IPS-20b (cell line): ENCODE measurements around the gene C6orf132.

Experiments
- H3K27ac ChIP-seq: one replicate; pipeline ENCODE4 v1.5.1; 2013; ENCODE audit warnings: low read length
- H3K27me3 ChIP-seq: 2 replicates; pipeline ENCODE4 v1.6.1; 2013; ENCODE audit warnings: mild to moderate bottlenecking, low read length, inconsistent platforms; ENCODE audit not compliant: insufficient read depth
- H3K36me3 ChIP-seq: 2 replicates; pipeline ENCODE4 v1.6.1; 2013; ENCODE audit warnings: low read depth, mild to moderate bottlenecking, inconsistent platforms, low read length, moderate library complexity; ENCODE audit not compliant: insufficient read depth
- H3K4me1 ChIP-seq: 2 replicates; pipeline ENCODE4 v1.6.1; 2013; ENCODE audit warnings: mild to moderate bottlenecking, control low read depth, inconsistent platforms, low read length, moderate library complexity; ENCODE audit not compliant: insufficient read depth
- H3K4me3 ChIP-seq: 2 replicates; pipeline ENCODE4 v1.5.1; 2013; ENCODE audit warnings: mild to moderate bottlenecking, low read length, inconsistent platforms
- H3K9ac ChIP-seq: 2 replicates; pipeline ENCODE4 v1.6.1; 2013; ENCODE audit warnings: low read depth, mild to moderate bottlenecking, inconsistent platforms, low read length, moderate library complexity
- H3K9me3 ChIP-seq: 2 replicates; pipeline ENCODE4 v1.6.1; 2013; ENCODE audit warnings: mild to moderate bottlenecking, low read depth, low read length, inconsistent platforms; ENCODE audit not compliant: insufficient read depth

The C6orf132 gene

GRCh38 chr6:42133926-42134325, 8.5 kb downstream of the C6orf132 start:
- H3K9me3 ChIP-seq, result no peaks in the 10 kb centered on the region
- H3K36me3 ChIP-seq, result peaks cover 46% of the 10 kb centered on the region
- H3K27ac ChIP-seq, result no peak overlapping the region
- H3K27me3 ChIP-seq, result no peaks in the 10 kb centered on the region
- no peak overlapping the region for H3K9ac ChIP-seq
- H3K4me3 ChIP-seq, result no peak overlapping the region
- peaks cover 36% of the 10 kb centered on the region; the same call in 1 of the 2 replicates for H3K4me1 ChIP-seq

- Histone ChIP-seq H3K4me1 (peaks cover 18% of the 10 kb centered on the region; the same call in 1 of the 2 replicates), H3K36me3 (peaks cover 68% of the 10 kb centered on the region), H3K9ac (no peak overlapping the region)
Measured at GRCh38 chr6:42131531-42131930, 10.9 kb downstream of the C6orf132 start.

GRCh38 chr6:42129360-42129676, 13.1 kb downstream of the C6orf132 start:
- Histone ChIP-seq H3K27me3 (no peaks in the 10 kb centered on the region), H3K4me1 (peaks cover 5% of the 10 kb centered on the region; the same call in 1 of the 2 replicates), H3K27ac (no peak overlapping the region), H3K4me3 (no peak overlapping the region), H3K9ac (no peak overlapping the region), H3K36me3 (peaks cover 84% of the 10 kb centered on the region), H3K9me3 (no peaks in the 10 kb centered on the region)

More at GRCh38 chr6:42131531-42131930, 10.9 kb downstream of the C6orf132 start:
- no peak overlapping the region for H3K4me3 ChIP-seq
- no peaks in the 10 kb centered on the region for H3K27me3 ChIP-seq
- no peaks in the 10 kb centered on the region for H3K9me3 ChIP-seq
- H3K27ac ChIP-seq, result no peak overlapping the region

- Histone ChIP-seq H3K27ac (no peak overlapping the region), H3K4me1 (peaks cover 5% of the 10 kb centered on the region; the same call in 1 of the 2 replicates), H3K27me3 (no peaks in the 10 kb centered on the region), H3K4me3 (no peak overlapping the region), H3K9me3 (no peaks in the 10 kb centered on the region), H3K9ac (no peak overlapping the region), H3K36me3 (peaks cover 78% of the 10 kb centered on the region)
Measured at GRCh38 chr6:42128460-42129359, 13.7 kb downstream of the C6orf132 start.

- no peak overlapping the region for H3K9ac ChIP-seq
- H3K27me3 ChIP-seq, result no peaks in the 10 kb centered on the region
- H3K9me3 ChIP-seq, result no peaks in the 10 kb centered on the region
- H3K27ac ChIP-seq, result no peak overlapping the region
- H3K4me3 ChIP-seq, result no peak overlapping the region
- H3K36me3 ChIP-seq, result peaks cover 76% of the 10 kb centered on the region
- H3K4me1 ChIP-seq, result no peaks in the 10 kb centered on the region
Measured at GRCh38 chr6:42125663-42126062, 16.8 kb downstream of the C6orf132 start.

- Histone ChIP-seq H3K27ac (no peak overlapping the region), H3K36me3 (peaks cover 71% of the 10 kb centered on the region), H3K9ac (no peak overlapping the region), H3K4me3 (no peak overlapping the region), H3K4me1 (no peaks in the 10 kb centered on the region), H3K27me3 (no peaks in the 10 kb centered on the region), H3K9me3 (no peaks in the 10 kb centered on the region)
Measured at GRCh38 chr6:42125231-42125630, 17.2 kb downstream of the C6orf132 start.

- no peaks in the 10 kb centered on the region for H3K27me3 ChIP-seq
- no peaks in the 10 kb centered on the region for H3K4me1 ChIP-seq
- H3K9ac ChIP-seq, result no peak overlapping the region
- no peak overlapping the region for H3K27ac ChIP-seq
- H3K9me3 ChIP-seq, result no peaks in the 10 kb centered on the region
- peaks cover 62% of the 10 kb centered on the region for H3K36me3 ChIP-seq
- H3K4me3 ChIP-seq, result no peak overlapping the region
Measured at GRCh38 chr6:42124223-42124836, 18.1 kb downstream of the C6orf132 start.

- Histone ChIP-seq H3K36me3 (peaks cover 54% of the 10 kb centered on the region), H3K9ac (no peak overlapping the region), H3K9me3 (no peaks in the 10 kb centered on the region), H3K27me3 (no peaks in the 10 kb centered on the region), H3K4me3 (no peak overlapping the region), H3K4me1 (no peaks in the 10 kb centered on the region), H3K27ac (no peak overlapping the region)
Measured at GRCh38 chr6:42123379-42124103, 18.9 kb downstream of the C6orf132 start.

GRCh38 chr6:42120895-42121865, 21.2 kb downstream of the C6orf132 start:
- no peaks in the 10 kb centered on the region for H3K27me3 ChIP-seq
- H3K27ac ChIP-seq, result no peak overlapping the region
- no peaks in the 10 kb centered on the region for H3K4me1 ChIP-seq
- H3K9me3 ChIP-seq, result no peaks in the 10 kb centered on the region
- no peak overlapping the region for H3K4me3 ChIP-seq
- H3K36me3 ChIP-seq, result peaks cover 38% of the 10 kb centered on the region
- H3K9ac ChIP-seq, result no peak overlapping the region

GRCh38 chr6:42118162-42119001, 24.0 kb downstream of the C6orf132 start:
- no peak overlapping the region for H3K9ac ChIP-seq
- no peak overlapping the region for H3K4me3 ChIP-seq
- H3K27me3 ChIP-seq, result no peaks in the 10 kb centered on the region
- H3K27ac ChIP-seq, result no peak overlapping the region
- peaks cover 20% of the 10 kb centered on the region for H3K36me3 ChIP-seq
- no peaks in the 10 kb centered on the region for H3K9me3 ChIP-seq
- H3K4me1 ChIP-seq, result no peaks in the 10 kb centered on the region
